Endothelial cell of umbilical vein (primary cell): ENCODE measurements around the gene CARMIL1.

Experiments used
- CTCF ChIP-seq, 2 donors: IDR thresholded peaks; 1 replicate in 1 of 2; 2 replicates in 1 of 2; pipeline ENCODE4 v1.5.1; 2011; ENCODE audit warnings: low read length in 2 of 2, mild to moderate bottlenecking in 2 of 2, moderate library complexity in 2 of 2, control low read depth in 1 of 2, inconsistent platforms in 1 of 2, low read depth in 1 of 2; ENCODE audit not compliant: insufficient read depth in 1 of 2; ENCODE audit errors: extremely low read depth in 1 of 2
- EZH2 ChIP-seq: IDR thresholded peaks from 2 replicates; pipeline ENCODE4 v1.6.1; 2012; ENCODE audit warnings: borderline replicate concordance, low read depth, mild to moderate bottlenecking, moderate library complexity, low read length, inconsistent platforms; ENCODE audit not compliant: severe bottlenecking
- GATA2 ChIP-seq: IDR thresholded peaks from 2 replicates; pipeline ENCODE4 v1.7.0; 2011; ENCODE audit warnings: low read depth, mild to moderate bottlenecking, moderate library complexity, mixed read lengths, low read length; ENCODE audit not compliant: insufficient read length, insufficient read depth
- JUN ChIP-seq: IDR thresholded peaks from 2 replicates; pipeline ENCODE4 v1.6.1; 2011; ENCODE audit warnings: borderline replicate concordance, low read depth; ENCODE audit not compliant: insufficient read length, insufficient read depth
- POLR2A ChIP-seq: IDR thresholded peaks from 2 replicates; pipeline ENCODE4 v1.6.1; 2012; ENCODE audit warnings: low read depth, mild to moderate bottlenecking, control low read depth, low read length
- POLR2AphosphoS5 ChIP-seq: IDR thresholded peaks from 2 replicates; pipeline ENCODE4 v1.6.1; 2012; ENCODE audit warnings: low read depth, mild to moderate bottlenecking, control low read depth, low read length, moderate library complexity; ENCODE audit not compliant: insufficient read depth

- no peak for TF ChIP-seq CTCF (IDR thresholded peaks at IDR 0.05; ENCODE audit: extremely low read depth in 1 of 2, insufficient read depth in 1 of 2, low read depth in 1 of 2, low read length in 2 of 2)
- no peak for TF ChIP-seq EZH2
- TF ChIP-seq POLR2A, result no peak
- TF ChIP-seq POLR2AphosphoS5, result no peak
- no peak for TF ChIP-seq GATA2
- TF ChIP-seq JUN, result no peak
Observed at GRCh38 chr6:25537349-25538018, 258.3 kb downstream of the CARMIL1 start.
